Keratinocyte (primary cell): ENCODE measurements around the gene PBX2. TPM values are rescaled to one million over a fixed set of nuclear protein-coding genes. Genes with fewer than 3 reads are reported as not detected.

Experiments used
- DNase-seq: peaks from one replicate; pipeline ENCODE4 v3.0.0-alpha.2; 2011; ENCODE audit warnings: low read depth, missing footprints, low spot score
- FAIRE-seq: peaks from 2 replicates; lab custom pipeline; 2011; peaks lifted over from hg19 to GRCh38; lab: Jason Lieb, UNC
- H2AFZ ChIP-seq: 2 replicates; pipeline ENCODE4 v1.6.0; 2012; ENCODE audit warnings: low read length, control low read depth, inconsistent platforms; ENCODE audit not compliant: control insufficient read depth
- H3K27ac ChIP-seq: 2 replicates; pipeline ENCODE4 v1.5.1; 2011; ENCODE audit warnings: low read length; ENCODE audit not compliant: control insufficient read depth, insufficient read depth
- H3K27me3 ChIP-seq: 3 replicates; pipeline ENCODE4 v1.6.0; 2011; ENCODE audit warnings: low read length; ENCODE audit not compliant: control insufficient read depth, insufficient read depth; ENCODE audit errors: extremely low read depth
- H3K36me3 ChIP-seq, 2 experiments: 2 replicates in 1 of 2; 3 replicates in 1 of 2; pipeline ENCODE4 v1.5.1; 2011; ENCODE audit warnings: low read length in 2 of 2, mild to moderate bottlenecking in 1 of 2; ENCODE audit not compliant: control insufficient read depth in 2 of 2, insufficient read depth in 2 of 2; ENCODE audit errors: extremely low read depth in 1 of 2
- H3K4me1 ChIP-seq: 3 replicates; pipeline ENCODE4 v1.5.1; 2011; ENCODE audit warnings: low read length; ENCODE audit not compliant: control insufficient read depth, insufficient read depth; ENCODE audit errors: extremely low read depth
- H3K4me2 ChIP-seq: 3 replicates; pipeline ENCODE4 v1.6.0; 2011; ENCODE audit warnings: low read depth, low read length; ENCODE audit not compliant: control insufficient read depth, insufficient read depth; ENCODE audit errors: extremely low read depth
- H3K4me3 ChIP-seq, 3 experiments: fragments of 200-600 bp in 1 of 3; sonication (generic) in 1 of 3; 2 replicates in 2 of 3; 3 replicates in 1 of 3; pipeline ENCODE4 v1.5.1; 2011 to 2016; ENCODE audit warnings: low read length in 3 of 3, mild to moderate bottlenecking in 3 of 3, control low read depth in 2 of 3, inconsistent platforms in 1 of 3, low read depth in 1 of 3, mixed read lengths in 1 of 3, mixed run types in 1 of 3, moderate library complexity in 1 of 3; ENCODE audit not compliant: control insufficient read depth in 2 of 3, insufficient read depth in 2 of 3; ENCODE audit errors: extremely low read depth in 1 of 3
- H3K79me2 ChIP-seq: 2 replicates; pipeline ENCODE4 v1.6.0; 2012; ENCODE audit warnings: low read length; ENCODE audit not compliant: control insufficient read depth, insufficient read depth
- H3K9ac ChIP-seq: 3 replicates; pipeline ENCODE4 v1.6.0; 2011; ENCODE audit warnings: low read length; ENCODE audit not compliant: control insufficient read depth, insufficient read depth; ENCODE audit errors: extremely low read depth
- H3K9me1 ChIP-seq: 3 replicates; pipeline ENCODE4 v1.6.0; 2011; ENCODE audit warnings: low read length; ENCODE audit not compliant: control insufficient read depth, insufficient read depth; ENCODE audit errors: extremely low read depth
- H3K9me3 ChIP-seq: 2 replicates; pipeline ENCODE4 v1.5.1; 2012; ENCODE audit warnings: low read depth, low read length; ENCODE audit not compliant: control insufficient read depth
- H4K20me1 ChIP-seq: 3 replicates; pipeline ENCODE4 v1.6.0; 2011; ENCODE audit warnings: low read length; ENCODE audit not compliant: control insufficient read depth, insufficient read depth; ENCODE audit errors: extremely low read depth
- EZH2 ChIP-seq: IDR thresholded peaks from one replicate; pipeline ENCODE4 v1.6.1; 2012; ENCODE audit warnings: inconsistent platforms, mild to moderate bottlenecking, low read length, moderate library complexity
- dilution Hi-C: fragments of 300-500 bp; cut with MboI; formaldehyde crosslinking; loops from one replicate; pipeline ENCODE4 v1.7.0; 2020; ENCODE audit warnings: low sequenced_read_pairs; ENCODE audit not compliant: extremely low pct_ligation_motif_present
- polyA plus RNA-seq, 5 experiments: library from polyadenylated mRNA; depleted of rRNA in 3 of 5; stranded (reverse) in 3 of 5; stranded (forward) in 1 of 5; unstranded in 1 of 5; fragments of >200 nt; gene quantifications; 1 replicate in 1 of 5; 2 replicates in 3 of 5; 3 replicates in 1 of 5; pipeline versions ENCODE4 v1.2.1 to v1.2.3, GENCODE V29; 2011 to 2012; ENCODE audit warnings: missing spikeins in 2 of 5, low read depth in 1 of 5, low replicate concordance in 1 of 5
- TF ChIP-seq, protein P1 (sequence below), 3 experiments: IDR thresholded peaks in 1 of 3; conservative IDR thresholded peaks in 1 of 3; optimal IDR thresholded peaks in 1 of 3; 2 replicates in 2 of 3; 3 replicates in 1 of 3; pipeline versions ENCODE3 to v1.5.1; 2011; ENCODE audit warnings: low read length in 3 of 3, mild to moderate bottlenecking in 3 of 3, moderate library complexity in 2 of 3, control low read depth in 1 of 3, inconsistent platforms in 1 of 3; ENCODE audit not compliant: insufficient read depth in 2 of 3; ENCODE audit errors: extremely low read depth in 1 of 3

The PBX2 gene
- polyA plus RNA-seq, 1 donor (not counting 4 experiments of a cell fraction or from before 2014, with no cell fraction given) = 43.5 TPM

- Histone ChIP-seq H3K4me1 (peaks cover 18% of the 10 kb centered on the region), H4K20me1 (no peaks in the 10 kb centered on the region), H3K9me3 (no peaks in the 10 kb centered on the region), H3K79me2 (peaks cover 2% of the 10 kb centered on the region), H2AFZ (no peak overlapping the region), H3K9ac (no peak overlapping the region), H3K27me3 (peaks cover 4% of the 10 kb centered on the region), H3K4me3 (no peak overlapping the region), H3K27ac (no peak overlapping the region), H3K36me3 (no peaks in the 10 kb centered on the region), H3K4me2 (no peak overlapping the region), H3K9me1 (no peaks in the 10 kb centered on the region)
- DNase-seq = no peak
- dilution Hi-C loops = no loop called here
- no peak for TF ChIP-seq EZH2
- TF ChIP-seq, protein P1, sequence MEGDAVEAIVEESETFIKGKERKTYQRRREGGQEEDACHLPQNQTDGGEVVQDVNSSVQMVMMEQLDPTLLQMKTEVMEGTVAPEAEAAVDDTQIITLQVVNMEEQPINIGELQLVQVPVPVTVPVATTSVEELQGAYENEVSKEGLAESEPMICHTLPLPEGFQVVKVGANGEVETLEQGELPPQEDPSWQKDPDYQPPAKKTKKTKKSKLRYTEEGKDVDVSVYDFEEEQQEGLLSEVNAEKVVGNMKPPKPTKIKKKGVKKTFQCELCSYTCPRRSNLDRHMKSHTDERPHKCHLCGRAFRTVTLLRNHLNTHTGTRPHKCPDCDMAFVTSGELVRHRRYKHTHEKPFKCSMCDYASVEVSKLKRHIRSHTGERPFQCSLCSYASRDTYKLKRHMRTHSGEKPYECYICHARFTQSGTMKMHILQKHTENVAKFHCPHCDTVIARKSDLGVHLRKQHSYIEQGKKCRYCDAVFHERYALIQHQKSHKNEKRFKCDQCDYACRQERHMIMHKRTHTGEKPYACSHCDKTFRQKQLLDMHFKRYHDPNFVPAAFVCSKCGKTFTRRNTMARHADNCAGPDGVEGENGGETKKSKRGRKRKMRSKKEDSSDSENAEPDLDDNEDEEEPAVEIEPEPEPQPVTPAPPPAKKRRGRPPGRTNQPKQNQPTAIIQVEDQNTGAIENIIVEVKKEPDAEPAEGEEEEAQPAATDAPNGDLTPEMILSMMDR (optimal IDR thresholded peaks at IDR 0.05 in 1 of 3, IDR thresholded peaks at IDR 0.05 in 1 of 3, conservative IDR thresholded peaks at IDR 0.05 in 1 of 3; ENCODE audit: extremely low read depth in 1 of 3, insufficient read depth in 2 of 3, low read length in 3 of 3) = no peak
- no peak for FAIRE-seq
Measured at GRCh38 chr6:32149932-32150870, 39.8 kb downstream of the PBX2 start.

- Histone ChIP-seq H3K4me1 (peaks cover 12% of the 10 kb centered on the region), H2AFZ (peak overlapping the region; percentile 75), H3K9ac (peak overlapping the region; percentile 71), H3K4me2 (peak overlapping the region; percentile 94), H3K9me1 (no peaks in the 10 kb centered on the region), H3K4me3 (peak overlapping the region; percentile 46 to 82 (median 66)), H3K27me3 (peaks cover 4% of the 10 kb centered on the region), H3K27ac (no peak overlapping the region), H3K9me3 (no peaks in the 10 kb centered on the region), H3K36me3 (no peaks in the 10 kb centered on the region), H3K79me2 (no peaks in the 10 kb centered on the region), H4K20me1 (no peaks in the 10 kb centered on the region)
- dilution Hi-C loops = no loop called here
- FAIRE-seq = no peak
- DNase-seq = no peak
- TF ChIP-seq EZH2 = no peak
- TF ChIP-seq, protein P1 (optimal IDR thresholded peaks at IDR 0.05 in 1 of 3, IDR thresholded peaks at IDR 0.05 in 1 of 3, conservative IDR thresholded peaks at IDR 0.05 in 1 of 3; ENCODE audit: extremely low read depth in 1 of 3, insufficient read depth in 2 of 3, low read length in 3 of 3) = no peak
Measured at GRCh38 chr6:32149092-32149755, 40.8 kb downstream of the PBX2 start.
